ENCODE measurements around the gene SERPINA1. TPM values are rescaled to one million over a fixed set of nuclear protein-coding genes. Genes with fewer than 3 reads are reported as not detected.

The SERPINA1 gene
- total and polyA plus RNA-seq, 8 donors, result 10.5 to 1,332 (median 80.3) TPM

DNA sequence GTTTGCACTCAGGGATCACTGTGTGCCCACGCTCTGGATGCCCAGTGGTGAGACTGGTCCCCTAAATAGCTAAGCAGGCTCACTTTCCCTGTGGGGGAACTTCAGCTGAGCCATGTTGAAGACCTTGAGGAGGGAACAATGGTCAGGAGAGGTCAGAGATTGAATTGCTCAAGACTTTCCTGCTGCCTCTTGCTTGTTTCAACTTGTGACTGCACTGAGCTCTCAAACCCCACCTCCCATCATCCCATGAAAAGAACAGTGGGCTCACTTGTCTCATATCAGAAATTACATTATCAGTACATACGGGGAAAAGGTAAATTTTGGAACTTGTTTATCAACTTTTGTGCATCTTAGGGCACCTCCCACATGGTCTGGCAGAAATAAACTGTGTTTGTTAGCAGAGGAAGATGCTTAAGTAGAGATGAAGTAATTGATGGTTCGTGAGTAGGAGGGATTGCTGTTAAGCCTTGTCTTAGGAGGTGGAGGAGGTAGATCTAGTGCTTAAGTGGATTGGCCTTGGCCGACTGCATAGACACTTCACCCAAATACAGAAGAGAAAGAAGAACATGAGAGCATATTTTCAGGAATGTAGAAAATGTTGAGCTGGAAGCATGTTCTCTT is 15.0 kb upstream of the SERPINA1 start:
- H3K36me3 ChIP-seq, result no peaks in the 10 kb centered on the region
- no peak overlapping the region for H3K27ac ChIP-seq
- no peaks in the 10 kb centered on the region for H3K27me3 ChIP-seq
- TF ChIP-seq POLR2AphosphoS5 (IDR thresholded peaks at IDR 0.05) (no peak), EP300 (IDR thresholded peaks at IDR 0.05) (no peak), POLR2A (IDR thresholded peaks at IDR 0.05) (no peak)
- TF ChIP-seq, protein P1, sequence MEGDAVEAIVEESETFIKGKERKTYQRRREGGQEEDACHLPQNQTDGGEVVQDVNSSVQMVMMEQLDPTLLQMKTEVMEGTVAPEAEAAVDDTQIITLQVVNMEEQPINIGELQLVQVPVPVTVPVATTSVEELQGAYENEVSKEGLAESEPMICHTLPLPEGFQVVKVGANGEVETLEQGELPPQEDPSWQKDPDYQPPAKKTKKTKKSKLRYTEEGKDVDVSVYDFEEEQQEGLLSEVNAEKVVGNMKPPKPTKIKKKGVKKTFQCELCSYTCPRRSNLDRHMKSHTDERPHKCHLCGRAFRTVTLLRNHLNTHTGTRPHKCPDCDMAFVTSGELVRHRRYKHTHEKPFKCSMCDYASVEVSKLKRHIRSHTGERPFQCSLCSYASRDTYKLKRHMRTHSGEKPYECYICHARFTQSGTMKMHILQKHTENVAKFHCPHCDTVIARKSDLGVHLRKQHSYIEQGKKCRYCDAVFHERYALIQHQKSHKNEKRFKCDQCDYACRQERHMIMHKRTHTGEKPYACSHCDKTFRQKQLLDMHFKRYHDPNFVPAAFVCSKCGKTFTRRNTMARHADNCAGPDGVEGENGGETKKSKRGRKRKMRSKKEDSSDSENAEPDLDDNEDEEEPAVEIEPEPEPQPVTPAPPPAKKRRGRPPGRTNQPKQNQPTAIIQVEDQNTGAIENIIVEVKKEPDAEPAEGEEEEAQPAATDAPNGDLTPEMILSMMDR (IDR thresholded peaks at IDR 0.05), result no peak
- no peak for DNase-seq
- intact Hi-C loops (cut with DNase I; ENCODE audit: low total_unique reads), result no loop called here
- no peaks in the 10 kb centered on the region for H3K4me1 ChIP-seq
- WGBS, 5 donors, result 56 to 77% (median 60%) methylated on average over 4 of the region's 4 CpGs
- peaks cover 0 to 12% (median 10%) of the 10 kb centered on the region in 4 donors for H3K9me3 ChIP-seq
- H3K4me3 ChIP-seq, result no peak overlapping the region

DNA sequence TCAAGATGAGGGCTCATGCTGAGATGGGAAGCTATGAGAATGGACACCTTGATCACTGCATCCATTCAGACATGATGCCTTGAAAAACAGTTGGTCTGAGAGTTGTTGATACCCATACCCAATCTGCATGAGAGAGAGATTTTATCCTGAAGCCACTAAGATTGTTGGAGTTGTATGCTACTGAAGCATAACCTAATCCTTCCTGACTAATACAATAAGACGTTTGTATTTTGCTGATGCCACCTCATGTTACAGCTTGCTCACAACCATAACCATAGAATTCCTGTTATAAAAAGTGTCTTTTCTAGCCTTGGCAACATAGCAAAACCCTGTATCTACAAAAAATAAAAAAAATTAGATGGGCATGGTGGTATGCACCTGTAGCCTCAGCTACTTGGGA is 12.7 kb upstream of the SERPINA1 start:
- TF ChIP-seq EP300 (IDR thresholded peaks at IDR 0.05) (no peak), POLR2A (IDR thresholded peaks at IDR 0.05) (no peak), POLR2AphosphoS5 (IDR thresholded peaks at IDR 0.05) (no peak)
- TF ChIP-seq, protein P1 (IDR thresholded peaks at IDR 0.05), result no peak
- intact Hi-C loops (cut with DNase I; ENCODE audit: low total_unique reads), result no loop called here
- Histone ChIP-seq H3K4me3 (no peak overlapping the region), H3K36me3 (no peaks in the 10 kb centered on the region), H3K27me3 (no peaks in the 10 kb centered on the region), H3K27ac (no peak overlapping the region), H3K4me1 (peaks cover 0 to 10% (median 3%) of the 10 kb centered on the region in 4 donors), H3K9me3 (peaks cover 0 to 6% (median 0%) of the 10 kb centered on the region in 4 donors)
- DNase-seq, result no peak
- WGBS, 5 donors, result 73 to 89% (median 78%) methylated on average over 1 of the region's 1 CpG

DNA sequence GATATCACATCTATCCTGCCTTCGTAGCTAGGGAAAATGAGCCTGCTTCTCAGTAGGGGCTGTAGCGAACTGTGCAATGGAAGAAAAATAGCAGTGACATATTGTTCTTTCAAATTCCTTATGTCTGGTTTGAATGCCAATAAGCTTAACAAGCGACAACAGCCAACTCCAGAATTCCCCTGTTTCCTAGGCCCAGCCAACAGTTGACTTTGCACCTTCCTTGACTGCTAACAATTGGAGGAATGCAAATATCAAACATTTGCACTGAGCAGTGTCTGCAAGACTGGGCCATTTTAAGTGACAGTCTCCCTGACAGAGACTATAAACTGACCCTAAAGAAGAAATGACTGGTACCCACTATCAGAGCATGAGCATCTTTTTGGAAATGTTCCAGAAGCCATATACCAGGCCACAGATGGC is 12.0 kb upstream of the SERPINA1 start:
- Histone ChIP-seq H3K36me3 (no peaks in the 10 kb centered on the region), H3K4me3 (no peak overlapping the region), H3K4me1 (peaks cover 0 to 17% (median 8%) of the 10 kb centered on the region in 4 donors), H3K27ac (no peak overlapping the region), H3K27me3 (no peaks in the 10 kb centered on the region), H3K9me3 (peaks cover 0 to 6% (median 0%) of the 10 kb centered on the region in 4 donors)
- intact Hi-C loops (cut with DNase I; ENCODE audit: low total_unique reads), result no loop called here
- DNase-seq, result no peak
- WGBS, 5 donors, result 70 to 75% (median 74%) methylated on average over 3 of the region's 3 CpGs
- no peak for TF ChIP-seq EP300 (IDR thresholded peaks at IDR 0.05)
- TF ChIP-seq, protein P1 (IDR thresholded peaks at IDR 0.05), result no peak
- no peak for TF ChIP-seq POLR2AphosphoS5 (IDR thresholded peaks at IDR 0.05)

DNA sequence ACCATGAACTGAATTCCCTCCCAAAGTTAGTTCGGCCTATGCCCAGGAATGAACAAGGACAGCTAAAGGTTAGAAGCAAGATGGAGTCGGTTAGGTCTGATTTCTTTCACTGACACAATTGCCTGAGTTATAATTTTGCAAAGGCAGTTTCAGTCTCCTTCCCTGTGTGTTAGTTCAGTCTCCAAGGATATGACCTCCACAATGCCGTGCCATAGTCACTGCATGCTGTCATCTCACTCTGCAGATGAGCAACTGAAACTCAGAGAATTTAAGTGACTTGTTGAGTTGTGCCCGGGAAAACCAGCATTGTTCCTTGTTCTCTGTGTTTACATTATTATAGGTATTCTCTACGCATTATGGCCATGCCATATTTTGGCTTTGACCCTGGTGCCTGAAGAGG is 10.1 kb upstream of the SERPINA1 start:
- TF ChIP-seq POLR2AphosphoS5 (IDR thresholded peaks at IDR 0.05) (no peak), EP300 (IDR thresholded peaks at IDR 0.05) (no peak), POLR2A (IDR thresholded peaks at IDR 0.05) (no peak)
- TF ChIP-seq, protein P1 (IDR thresholded peaks at IDR 0.05), result no peak
- WGBS, 5 donors, result 81 to 89% (median 85%) methylated on average over 5 of the region's 5 CpGs

More for the DNA sequence above, 10.1 kb upstream of the SERPINA1 start:
- intact Hi-C loops (cut with DNase I; ENCODE audit: low total_unique reads), result no loop called here
- H3K4me3 ChIP-seq, result no peak overlapping the region
- no peaks in the 10 kb centered on the region for H3K36me3 ChIP-seq
- no peak overlapping the region for H3K27ac ChIP-seq
- no peaks in the 10 kb centered on the region for H3K27me3 ChIP-seq
- no peaks in the 10 kb centered on the region for H3K9me3 ChIP-seq
- no peak for DNase-seq
- H3K4me1 ChIP-seq, result peaks cover 13 to 33% (median 20%) of the 10 kb centered on the region in 4 donors
